HEK293T (cell line): ENCODE results near the gene LAMC1.

ENCODE experiments used
- CTBP1 ChIP-seq: fragments of 450-650 bp; IDR thresholded peaks from 2 replicates; pipeline ENCODE4 v1.6.1; 2016; ENCODE audit warnings: borderline replicate concordance
- FOXA1 ChIP-seq: fragments of 450-650 bp; IDR thresholded peaks from 2 replicates; pipeline ENCODE4 v1.6.1; 2016; ENCODE audit warnings: mild to moderate bottlenecking
- SP1 ChIP-seq: fragments of 450-650 bp; IDR thresholded peaks from 2 replicates; pipeline ENCODE4 v1.6.1; 2017
- TARDBP ChIP-seq: fragments of 450-650 bp; IDR thresholded peaks from 2 replicates; pipeline ENCODE4 v1.6.1; 2016
- ZNF384 ChIP-seq: fragments of 450-650 bp; IDR thresholded peaks from 2 replicates; pipeline ENCODE4 v1.6.1; 2016

DNA sequence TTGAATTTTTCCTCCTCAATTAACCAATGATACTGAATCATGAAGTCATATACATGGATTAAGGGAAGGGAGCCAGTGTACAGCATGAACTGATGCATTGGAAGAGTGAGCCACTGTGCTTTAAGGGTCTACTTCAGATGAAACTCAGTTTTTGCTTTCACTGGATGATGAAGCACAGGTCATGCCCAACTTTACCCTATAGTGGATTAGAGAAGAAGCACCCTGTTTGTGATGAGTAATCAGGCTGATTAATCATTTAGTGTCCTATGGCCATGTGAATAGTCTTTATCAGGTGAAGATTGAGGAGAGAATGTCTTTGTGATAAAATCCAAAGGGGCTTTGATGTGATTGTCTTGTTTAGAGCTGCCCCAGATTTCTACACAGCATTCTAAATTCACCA, 24.7 kb upstream of the LAMC1 start:
- TF ChIP-seq ZNF384 = no peak
- TF ChIP-seq FOXA1 = no peak
- no peak for TF ChIP-seq TARDBP
- TF ChIP-seq SP1 = no peak
- no peak for TF ChIP-seq CTBP1
